Neutrophil (primary cell): ENCODE data around the gene SPANXB1.
"Not testable (repeated sequence)": the region's sequence is repeated elsewhere in the genome, so short reads cannot be mapped to it uniquely, and the experiment has no call there.

Source experiments
- H3K27ac ChIP-seq: fragments of 200-600 bp; sonication (generic); 2 replicates; pipeline ENCODE4 v1.5.1; 2016; ENCODE audit warnings: mild to moderate bottlenecking, moderate library complexity
- H3K27me3 ChIP-seq: fragments of 200-600 bp; sonication (generic); 2 replicates; pipeline ENCODE4 v1.6.0; 2016; ENCODE audit warnings: mild to moderate bottlenecking
- H3K36me3 ChIP-seq: fragments of 200-600 bp; sonication (generic); 2 replicates; pipeline ENCODE4 v1.5.1; 2017
- H3K4me1 ChIP-seq, 2 experiments: fragments of 200-600 bp in 1 of 2; sonication (generic) in 1 of 2; 1 replicate in 1 of 2; 2 replicates in 1 of 2; pipeline versions ENCODE4 v1.5.1 to v1.6.1; 2013 to 2016; ENCODE audit warnings: low read depth in 1 of 2, low read length in 1 of 2, mild to moderate bottlenecking in 1 of 2, moderate library complexity in 1 of 2; ENCODE audit not compliant: control insufficient read depth in 1 of 2, insufficient read depth in 1 of 2
- H3K4me3 ChIP-seq, 2 experiments: fragments of 200-600 bp in 1 of 2; sonication (generic) in 1 of 2; 1 replicate in 1 of 2; 2 replicates in 1 of 2; pipeline ENCODE4 v1.5.1; 2013 to 2016; ENCODE audit warnings: low read depth in 1 of 2, low read length in 1 of 2, mild to moderate bottlenecking in 1 of 2, moderate library complexity in 1 of 2
- H3K9me3 ChIP-seq: fragments of 200-600 bp; sonication (generic); 2 replicates; pipeline ENCODE4 v1.5.1; 2016
- TF ChIP-seq, protein P1 (sequence below): fragments of 200-600 bp; sonication (generic); IDR thresholded peaks from 2 replicates; pipeline ENCODE4 v1.5.1; 2016; ENCODE audit warnings: antibody characterized with exemption

SPANXB1 gene, protein sequence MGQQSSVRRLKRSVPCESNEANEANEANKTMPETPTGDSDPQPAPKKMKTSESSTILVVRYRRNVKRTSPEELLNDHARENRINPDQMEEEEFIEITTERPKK

DNA sequence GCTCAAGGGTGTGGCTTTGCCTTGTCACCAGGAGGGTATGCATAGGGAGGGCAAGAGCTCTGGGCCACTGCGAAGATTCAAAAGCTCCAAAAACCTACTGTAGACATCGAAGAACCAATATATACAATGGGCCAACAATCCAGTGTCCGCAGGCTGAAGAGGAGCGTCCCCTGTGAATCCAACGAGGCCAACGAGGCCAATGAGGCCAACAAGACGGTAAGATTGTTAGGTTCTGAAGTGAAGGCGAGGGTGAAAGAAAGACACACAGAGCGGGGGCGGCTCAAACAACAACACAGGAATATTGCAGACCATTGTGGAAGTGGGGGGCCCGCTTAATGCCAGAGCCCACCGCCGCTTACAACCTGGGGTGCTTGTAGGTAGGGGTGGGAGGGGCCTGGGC lies at the start of gene SPANXB1:
SPANXB1 (plus strand) TSS at position 27 of the 400 bp plus-strand sequence; CDS start at position 127, 100 bp downstream.
- not testable (repeated sequence) for H3K9me3 ChIP-seq

DNA sequence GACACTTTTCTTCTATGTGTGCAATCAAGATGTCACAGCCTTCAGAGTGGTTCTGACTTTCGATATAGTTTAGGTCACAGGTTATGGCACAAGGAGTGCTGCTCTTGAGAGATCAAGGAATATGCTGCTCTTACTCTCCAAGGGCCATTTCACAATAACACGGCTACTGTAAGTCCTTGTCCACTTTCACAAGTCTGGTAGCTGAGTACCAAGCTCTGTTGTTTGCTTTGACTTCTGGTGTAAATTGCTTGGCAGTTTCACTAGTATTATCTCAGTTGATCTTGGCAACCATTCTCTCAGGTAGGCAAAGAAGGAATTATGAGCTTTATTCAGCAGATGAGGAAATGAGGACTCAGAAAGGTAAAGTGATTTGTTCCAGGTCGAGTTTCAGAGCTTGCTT lies 35.4 kb upstream of the SPANXB1 start:
- Histone ChIP-seq H3K4me3 (no peak overlapping the region), H3K36me3 (no peaks in the 10 kb centered on the region), H3K27me3 (no peaks in the 10 kb centered on the region), H3K4me1 (no peaks in the 10 kb centered on the region), H3K27ac (no peak overlapping the region), H3K9me3 (no peaks in the 10 kb centered on the region)
- TF ChIP-seq, protein P1, sequence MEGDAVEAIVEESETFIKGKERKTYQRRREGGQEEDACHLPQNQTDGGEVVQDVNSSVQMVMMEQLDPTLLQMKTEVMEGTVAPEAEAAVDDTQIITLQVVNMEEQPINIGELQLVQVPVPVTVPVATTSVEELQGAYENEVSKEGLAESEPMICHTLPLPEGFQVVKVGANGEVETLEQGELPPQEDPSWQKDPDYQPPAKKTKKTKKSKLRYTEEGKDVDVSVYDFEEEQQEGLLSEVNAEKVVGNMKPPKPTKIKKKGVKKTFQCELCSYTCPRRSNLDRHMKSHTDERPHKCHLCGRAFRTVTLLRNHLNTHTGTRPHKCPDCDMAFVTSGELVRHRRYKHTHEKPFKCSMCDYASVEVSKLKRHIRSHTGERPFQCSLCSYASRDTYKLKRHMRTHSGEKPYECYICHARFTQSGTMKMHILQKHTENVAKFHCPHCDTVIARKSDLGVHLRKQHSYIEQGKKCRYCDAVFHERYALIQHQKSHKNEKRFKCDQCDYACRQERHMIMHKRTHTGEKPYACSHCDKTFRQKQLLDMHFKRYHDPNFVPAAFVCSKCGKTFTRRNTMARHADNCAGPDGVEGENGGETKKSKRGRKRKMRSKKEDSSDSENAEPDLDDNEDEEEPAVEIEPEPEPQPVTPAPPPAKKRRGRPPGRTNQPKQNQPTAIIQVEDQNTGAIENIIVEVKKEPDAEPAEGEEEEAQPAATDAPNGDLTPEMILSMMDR: no peak

More for the DNA sequence above, at the start of gene SPANXB1:
- not testable (repeated sequence) for H3K27me3 ChIP-seq, H3K36me3 ChIP-seq, H3K4me1 ChIP-seq, H3K4me3 ChIP-seq, H3K27ac ChIP-seq

DNA sequence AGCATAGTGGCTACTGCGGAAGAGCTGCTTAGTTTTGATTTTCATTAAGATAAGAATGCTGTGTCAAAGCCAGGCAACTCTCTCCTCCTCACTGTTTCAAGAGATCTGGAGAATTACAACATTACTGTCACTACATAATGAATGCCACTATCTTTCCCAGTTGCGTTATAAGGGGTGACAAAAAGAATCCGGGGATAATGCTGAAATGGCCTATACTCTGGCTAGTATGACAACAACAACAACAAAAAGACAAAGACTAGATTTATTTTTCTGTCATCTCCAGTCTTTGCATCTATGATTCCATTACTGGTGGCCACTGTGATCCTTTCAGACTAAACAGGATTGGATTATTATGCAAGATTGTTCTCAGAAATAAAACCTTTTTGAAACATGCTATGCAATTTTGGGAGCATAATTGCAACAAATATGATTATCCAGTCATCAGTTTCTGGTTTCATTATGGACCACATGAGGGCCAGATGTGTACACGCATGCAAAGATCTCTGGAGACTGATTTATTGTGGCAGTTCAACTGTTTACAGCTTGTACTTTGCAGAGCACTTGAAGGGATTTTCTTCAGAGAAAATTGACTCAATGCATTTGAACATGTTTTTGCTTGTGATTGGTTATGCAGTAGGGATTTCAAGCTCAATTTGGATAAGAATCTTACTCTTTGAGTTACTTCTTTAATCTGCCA lies 31.1 kb upstream of the SPANXB1 start:
- no peaks in the 10 kb centered on the region for H3K9me3 ChIP-seq
- no peak overlapping the region for H3K27ac ChIP-seq
- H3K4me3 ChIP-seq: no peak overlapping the region

DNA sequence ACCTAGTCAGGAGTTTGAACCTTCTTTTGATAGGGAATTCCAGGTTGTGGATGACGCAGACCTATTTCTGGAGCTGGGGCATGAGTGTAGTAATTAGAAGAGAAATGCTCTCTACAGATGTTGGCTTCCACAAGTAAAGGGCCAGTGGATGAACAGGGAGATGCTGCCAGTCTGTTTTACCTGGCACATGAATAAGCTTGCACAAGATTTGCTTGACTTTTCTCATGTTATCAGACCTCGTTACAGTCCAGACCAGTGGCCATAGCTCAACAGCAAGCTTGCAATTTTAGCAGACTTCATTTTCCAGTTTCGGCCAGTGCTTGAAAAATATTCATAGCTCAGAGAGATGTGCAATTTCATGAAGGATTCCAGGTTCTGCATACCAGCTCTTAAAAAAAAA lies 26.9 kb upstream of the SPANXB1 start:
- H3K27me3 ChIP-seq: no peaks in the 10 kb centered on the region

More for the DNA sequence above, 31.1 kb upstream of the SPANXB1 start:
- TF ChIP-seq, protein P1: no peak
- Histone ChIP-seq H3K27me3 (no peaks in the 10 kb centered on the region), H3K36me3 (no peaks in the 10 kb centered on the region), H3K4me1 (no peaks in the 10 kb centered on the region)

DNA sequence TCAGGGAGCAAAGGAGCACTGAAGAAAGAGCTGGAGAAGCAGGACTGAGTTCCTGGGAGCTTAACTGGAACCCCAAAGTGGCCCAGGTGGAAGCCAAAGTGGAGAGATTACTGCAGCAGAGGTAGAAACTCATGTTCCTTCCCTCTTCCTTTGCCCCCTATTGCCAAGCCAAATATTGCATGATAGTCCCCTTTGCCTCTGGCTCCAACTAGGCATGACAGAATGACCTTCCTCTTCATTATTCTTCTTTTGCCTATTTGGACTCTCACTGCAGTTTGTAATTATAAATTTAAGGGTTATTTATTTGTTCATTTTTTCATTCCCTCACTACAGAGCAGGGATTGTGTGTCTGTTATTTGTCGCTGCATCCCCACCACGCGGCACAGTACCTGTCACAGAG lies 22.1 kb upstream of the SPANXB1 start:
- Histone ChIP-seq H3K4me1 (no peaks in the 10 kb centered on the region), H3K4me3 (no peak overlapping the region), H3K9me3 (no peaks in the 10 kb centered on the region), H3K36me3 (no peaks in the 10 kb centered on the region), H3K27ac (no peak overlapping the region), H3K27me3 (no peaks in the 10 kb centered on the region)
- TF ChIP-seq, protein P1: no peak

More for the DNA sequence above, 26.9 kb upstream of the SPANXB1 start:
- H3K4me1 ChIP-seq: no peaks in the 10 kb centered on the region
- no peaks in the 10 kb centered on the region for H3K36me3 ChIP-seq
- no peaks in the 10 kb centered on the region for H3K9me3 ChIP-seq
- no peak overlapping the region for H3K4me3 ChIP-seq
- no peak overlapping the region for H3K27ac ChIP-seq
- TF ChIP-seq, protein P1: no peak

DNA sequence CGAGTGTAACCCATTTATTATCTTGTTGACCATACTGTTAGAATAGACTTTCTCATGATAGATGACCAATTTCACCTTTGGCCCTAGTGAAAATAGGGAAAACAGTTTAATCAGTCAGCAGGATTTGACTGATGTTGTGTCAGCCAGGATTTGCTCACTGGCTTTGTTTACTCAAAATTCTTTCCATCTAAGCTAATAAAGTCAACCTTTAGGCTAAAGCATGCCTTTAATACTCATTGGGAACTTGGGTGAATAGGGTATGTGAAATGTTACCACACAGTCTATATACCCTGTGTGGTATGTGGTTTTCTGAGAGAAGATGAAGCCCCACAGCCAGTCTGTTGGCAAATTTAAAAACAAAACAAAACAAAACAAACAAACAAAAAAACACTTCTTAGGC lies 18.7 kb upstream of the SPANXB1 start:
- TF ChIP-seq, protein P1: no peak
- H3K27ac ChIP-seq: no peak overlapping the region
- H3K36me3 ChIP-seq: no peaks in the 10 kb centered on the region
- H3K4me3 ChIP-seq: no peak overlapping the region
- H3K9me3 ChIP-seq: no peaks in the 10 kb centered on the region
- no peaks in the 10 kb centered on the region for H3K27me3 ChIP-seq
- H3K4me1 ChIP-seq: no peaks in the 10 kb centered on the region

DNA sequence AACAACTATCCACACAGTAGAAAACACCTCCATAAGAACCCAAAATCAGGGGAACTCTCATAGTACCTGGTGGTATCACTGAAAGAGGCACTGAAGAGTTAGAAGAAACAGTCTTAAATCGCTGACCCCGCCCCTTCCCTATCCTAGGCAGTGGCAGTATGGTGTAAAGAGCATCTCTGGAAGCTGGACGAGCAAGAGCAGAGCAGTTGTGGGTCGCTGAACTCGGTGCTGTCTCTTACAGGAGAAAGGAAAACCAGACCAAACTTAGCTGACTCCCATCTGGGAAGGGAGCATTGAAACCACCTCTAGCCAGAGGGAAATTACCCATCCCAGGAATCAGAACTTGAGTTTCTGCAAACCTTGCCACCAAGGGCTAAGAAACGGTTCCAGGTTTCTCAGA lies 2.8 kb downstream of the SPANXB1 start:
- H3K27me3 ChIP-seq, H3K4me1 ChIP-seq, H3K4me3 ChIP-seq, H3K36me3 ChIP-seq, H3K9me3 ChIP-seq, H3K27ac ChIP-seq: not testable (repeated sequence)

DNA sequence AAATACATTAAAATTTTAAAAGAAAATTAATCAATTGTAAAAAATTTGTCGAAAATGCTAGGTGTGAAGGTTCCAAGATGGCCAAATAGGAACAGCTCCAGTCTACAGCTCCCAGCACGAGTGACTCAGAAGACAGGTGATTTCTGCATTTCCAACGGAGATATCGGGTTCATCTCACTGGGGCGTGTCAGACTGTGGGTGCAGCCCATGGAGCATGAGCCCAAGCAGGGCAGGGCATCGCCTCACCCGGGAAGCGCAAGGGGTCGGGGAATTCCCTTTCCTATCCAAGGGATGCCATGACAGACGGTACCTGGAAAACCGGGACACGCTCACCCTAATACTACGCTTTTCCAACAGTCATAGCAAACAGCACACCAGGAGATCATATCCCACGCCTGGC lies 41.9 kb downstream of the SPANXB1 start:
- not testable (repeated sequence) for H3K27ac ChIP-seq, H3K4me1 ChIP-seq, H3K36me3 ChIP-seq, H3K27me3 ChIP-seq, H3K9me3 ChIP-seq, H3K4me3 ChIP-seq

DNA sequence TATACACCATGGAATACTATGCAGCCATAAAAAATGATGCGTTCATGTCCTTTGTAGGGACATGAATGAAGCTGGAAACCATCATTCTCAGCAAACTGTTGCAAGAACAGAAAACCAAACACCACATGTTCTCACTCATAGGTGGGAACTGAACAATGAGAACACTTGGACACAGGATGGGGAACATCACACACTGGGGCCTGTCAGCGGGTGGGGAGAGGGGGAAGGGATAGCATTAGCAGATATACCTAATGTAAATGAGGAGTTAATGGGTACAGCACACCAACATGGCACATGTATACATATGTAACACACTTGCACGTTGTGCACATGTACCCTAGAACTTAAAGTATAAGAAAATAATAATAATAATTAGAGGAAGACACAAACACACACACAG lies 47.5 kb downstream of the SPANXB1 start:
- not testable (repeated sequence) for H3K27me3 ChIP-seq, H3K27ac ChIP-seq, H3K9me3 ChIP-seq, H3K4me3 ChIP-seq, H3K36me3 ChIP-seq, H3K4me1 ChIP-seq
